Right lobe of liver (tissue), 6 donors: ENCODE data around the gene MRPS31. TPM values are rescaled to one million over a fixed set of nuclear protein-coding genes. Genes with fewer than 3 reads are reported as not detected.
A peak's percentile ranks its signal among the peaks of the same experiment; 100 is the strongest.

Source experiments
- ATAC-seq, 4 donors: fragments of 200-7000 bp; cut with Tn5 transposase; one replicate each; pipeline ENCODE4 v1.9.1; 2020; ENCODE audit warnings: mild to moderate bottlenecking in 4 of 4, moderate library complexity in 4 of 4
- DNase-seq, 3 donors: peaks; one replicate each; pipeline ENCODE4 v3.0.0-alpha.2; 2020
- H3K27ac ChIP-seq, 3 donors: fragments of 200-600 bp; one replicate each; pipeline ENCODE4 v1.8.0; 2022
- H3K27me3 ChIP-seq, 2 donors: fragments of 200-600 bp; one replicate each; pipeline ENCODE4 v1.8.0; 2022
- H3K36me3 ChIP-seq, 4 donors: fragments of 200-600 bp; sonication (generic) in 1 of 4; one replicate each; pipeline versions ENCODE4 v1.5.1 to v1.8.0; 2017 to 2022; ENCODE audit warnings: control low read depth in 1 of 4
- H3K4me1 ChIP-seq, 4 donors: fragments of 200-600 bp; sonication (generic) in 1 of 4; one replicate each; pipeline versions ENCODE4 v1.5.1 to v1.8.0; 2017 to 2022; ENCODE audit warnings: control low read depth in 1 of 4
- H3K4me3 ChIP-seq, 3 donors: fragments of 200-600 bp; one replicate each; pipeline ENCODE4 v1.8.0; 2022
- H3K9me3 ChIP-seq, 4 donors: fragments of 200-600 bp; sonication (generic) in 1 of 4; one replicate each; pipeline versions ENCODE4 v1.5.1 to v1.8.0; 2017 to 2022; ENCODE audit warnings: control low read depth in 1 of 4
- POLR2A ChIP-seq: fragments of 450-650 bp; IDR thresholded peaks from one replicate; pipeline ENCODE4 v1.6.1; 2017; ENCODE audit warnings: antibody characterized with exemption, mild to moderate bottlenecking
- WGBS: methylation state at CpG from one replicate; pipeline ENCODE4 v1.1.6; 2018; ENCODE audit warnings: low coverage, low lambda C conversion rate; ENCODE audit not compliant: insufficient coverage; ENCODE audit errors: missing lambda C conversion rate; 5-methylcytosine and 5-hydroxymethylcytosine counted together
- intact Hi-C, 2 donors: fragments of 100-400 bp; cut with DNase I; formaldehyde crosslinking; loops; one replicate each; pipeline versions ENCODE4 v1.11.2 to v1.14.1; 2022
- total RNA-seq, 6 experiments: library from RNA; depleted of rRNA in 2 of 6; stranded (reverse); fragments of >200 nt in 2 of 6; fragmentation: NEBNext Ultra II Directional in 3 of 6; extraction: Animal tissue kit (Norgen Biotek cat#: 25700) in 3 of 6; gene quantifications; one replicate each; pipeline versions ENCODE4 v1.1.0 to v1.2.4, GENCODE V29; 2016 to 2023
- TF ChIP-seq, protein P1 (sequence below), 4 donors: fragments of 200-600 bp in 3 of 4; fragments of 450-650 bp in 1 of 4; IDR thresholded peaks; one replicate each; pipeline versions ENCODE4 v1.5.1 to v1.8.0; 2016 to 2022; ENCODE audit warnings: antibody characterized with exemption in 4 of 4, mild to moderate bottlenecking in 2 of 4
- donor health status: DM: no; HTN: yes; CAD: no.
- donor health status: DM: no; HTN: no; CAD: no.
- donor health status: DM: no; HTN: no; CAD: no.
- donor health status: DM: no; HTN: yes; CAD: no.
- donor health status: DM: no; HTN: yes; CAD: no.

Gene MRPS31
- total RNA-seq, 6 experiments from 2014 or later: 13.6 to 24.3 (median 20.0) TPM

DNA sequence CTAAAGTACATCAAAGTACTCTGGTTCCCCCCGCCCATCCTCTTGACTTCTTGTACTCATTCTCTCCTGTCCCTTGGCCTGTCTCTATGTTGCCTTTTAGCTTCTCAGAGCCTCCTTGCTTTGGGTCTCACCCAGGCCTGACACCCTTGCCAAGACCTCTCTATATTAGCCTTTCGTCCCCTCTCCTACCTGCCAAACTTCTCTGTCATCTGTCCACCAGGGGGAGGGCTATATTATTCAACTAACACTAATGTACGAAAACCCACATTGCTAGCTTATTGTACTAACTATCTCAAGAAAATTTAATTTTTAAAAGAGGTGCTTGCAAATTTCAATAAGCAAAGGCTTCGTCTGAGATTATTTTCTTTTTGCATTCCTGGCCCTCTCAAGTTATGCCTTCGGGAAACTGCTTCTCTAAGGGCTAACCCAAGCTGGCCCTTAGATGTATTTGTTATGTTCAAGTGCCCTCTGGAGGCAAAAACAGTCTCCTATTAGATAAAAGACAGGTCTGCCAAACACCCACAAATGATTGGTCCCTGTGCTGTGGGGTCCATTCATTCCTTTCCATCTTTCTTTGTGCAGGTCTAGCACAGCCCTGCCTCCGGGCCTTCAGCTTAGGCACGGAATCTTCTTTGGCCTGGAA is 6.3 kb upstream of the MRPS31 start:
- DNase-seq: no peak
- H3K4me1 ChIP-seq: peaks cover 0 to 28% (median 0%) of the 10 kb centered on the region in 4 donors

DNA sequence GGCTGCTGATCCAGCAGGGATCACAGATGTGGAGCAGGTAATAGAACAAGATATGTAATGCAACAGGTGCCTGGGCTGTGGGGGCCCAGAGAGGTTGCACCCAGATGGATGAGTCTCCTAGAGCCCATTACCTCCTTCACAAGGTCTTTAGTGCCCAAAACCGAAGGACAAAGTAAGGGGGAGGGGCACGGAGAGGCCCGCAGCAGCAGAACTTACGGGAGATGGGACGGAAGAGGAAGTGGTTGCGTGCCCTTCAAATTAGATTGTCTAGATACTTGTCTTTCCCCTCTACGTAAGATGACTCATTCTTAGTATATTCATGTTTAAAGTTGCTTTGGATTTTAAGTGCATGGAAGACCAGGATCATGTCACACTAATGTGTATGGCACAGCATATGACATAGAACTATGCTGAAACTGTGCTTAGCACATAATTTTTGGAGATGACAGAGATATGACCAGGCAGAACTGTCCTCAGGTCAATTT is 5.7 kb upstream of the MRPS31 start:
- H3K36me3 ChIP-seq: no peaks in the 10 kb centered on the region
- no peaks in the 10 kb centered on the region for H3K27me3 ChIP-seq
- H3K4me3 ChIP-seq: no peak overlapping the region
- peaks cover 0 to 33% (median 2%) of the 10 kb centered on the region in 4 donors for H3K4me1 ChIP-seq
- DNase-seq (no peak), ATAC-seq (no peak)
- peak overlapping the region in 2 of 3 donors; percentile 43 to 52 for H3K27ac ChIP-seq
- TF ChIP-seq POLR2A: no peak
- TF ChIP-seq, protein P1, sequence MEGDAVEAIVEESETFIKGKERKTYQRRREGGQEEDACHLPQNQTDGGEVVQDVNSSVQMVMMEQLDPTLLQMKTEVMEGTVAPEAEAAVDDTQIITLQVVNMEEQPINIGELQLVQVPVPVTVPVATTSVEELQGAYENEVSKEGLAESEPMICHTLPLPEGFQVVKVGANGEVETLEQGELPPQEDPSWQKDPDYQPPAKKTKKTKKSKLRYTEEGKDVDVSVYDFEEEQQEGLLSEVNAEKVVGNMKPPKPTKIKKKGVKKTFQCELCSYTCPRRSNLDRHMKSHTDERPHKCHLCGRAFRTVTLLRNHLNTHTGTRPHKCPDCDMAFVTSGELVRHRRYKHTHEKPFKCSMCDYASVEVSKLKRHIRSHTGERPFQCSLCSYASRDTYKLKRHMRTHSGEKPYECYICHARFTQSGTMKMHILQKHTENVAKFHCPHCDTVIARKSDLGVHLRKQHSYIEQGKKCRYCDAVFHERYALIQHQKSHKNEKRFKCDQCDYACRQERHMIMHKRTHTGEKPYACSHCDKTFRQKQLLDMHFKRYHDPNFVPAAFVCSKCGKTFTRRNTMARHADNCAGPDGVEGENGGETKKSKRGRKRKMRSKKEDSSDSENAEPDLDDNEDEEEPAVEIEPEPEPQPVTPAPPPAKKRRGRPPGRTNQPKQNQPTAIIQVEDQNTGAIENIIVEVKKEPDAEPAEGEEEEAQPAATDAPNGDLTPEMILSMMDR (IDR thresholded peaks at IDR 0.05): no peak
- intact Hi-C loops: no loop called here
- no peaks in the 10 kb centered on the region for H3K9me3 ChIP-seq
- 53% methylated on average over 7 of the region's 7 CpGs for WGBS

More for the DNA sequence above, 6.3 kb upstream of the MRPS31 start:
- intact Hi-C loops: no loop called here
- peak; percentile 66 to 81 (median 74) for ATAC-seq
- Histone ChIP-seq H3K9me3 (no peaks in the 10 kb centered on the region), H3K27me3 (no peaks in the 10 kb centered on the region), H3K27ac (peak overlapping the region in 2 of 3 donors; percentile 43 to 52), H3K4me3 (peak overlapping the region in 2 of 3 donors; percentile 26 to 31), H3K36me3 (no peaks in the 10 kb centered on the region)
- TF ChIP-seq, protein P1 (IDR thresholded peaks at IDR 0.05): peak; percentile 61 to 77 (median 68)
- TF ChIP-seq POLR2A: no peak
- WGBS: 5% methylated on average over 7 of the region's 7 CpGs

DNA sequence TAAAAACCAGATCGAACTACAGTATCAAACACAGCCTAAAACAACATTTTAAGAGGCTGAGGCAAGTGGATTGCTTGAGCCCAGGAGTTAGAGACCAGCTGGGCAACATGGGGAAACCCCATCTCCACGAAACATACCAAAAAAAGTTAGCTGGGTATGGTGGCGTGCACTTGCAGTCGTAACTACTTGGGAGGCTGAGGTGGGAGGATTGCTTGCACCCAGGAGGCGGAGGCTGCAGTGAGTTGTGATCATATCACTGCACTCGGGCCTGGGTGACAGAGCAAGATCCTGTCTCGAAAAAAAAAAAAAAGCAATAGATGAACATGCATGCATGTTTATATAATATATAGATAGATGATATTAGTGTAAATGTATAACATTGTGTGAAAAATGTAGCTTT is 5.2 kb upstream of the MRPS31 start:
- DNase-seq (no peak), ATAC-seq (no peak)
- Histone ChIP-seq H3K27ac (peak overlapping the region in 1 of 3 donors; percentile 43), H3K27me3 (no peaks in the 10 kb centered on the region), H3K4me1 (peaks cover 0 to 33% (median 2%) of the 10 kb centered on the region in 4 donors), H3K36me3 (no peaks in the 10 kb centered on the region), H3K4me3 (no peak overlapping the region), H3K9me3 (no peaks in the 10 kb centered on the region)
- intact Hi-C loops: no loop called here
- TF ChIP-seq, protein P1 (IDR thresholded peaks at IDR 0.05): no peak
- no peak for TF ChIP-seq POLR2A
- WGBS: 81% methylated on average over 3 of the region's 7 CpGs

DNA sequence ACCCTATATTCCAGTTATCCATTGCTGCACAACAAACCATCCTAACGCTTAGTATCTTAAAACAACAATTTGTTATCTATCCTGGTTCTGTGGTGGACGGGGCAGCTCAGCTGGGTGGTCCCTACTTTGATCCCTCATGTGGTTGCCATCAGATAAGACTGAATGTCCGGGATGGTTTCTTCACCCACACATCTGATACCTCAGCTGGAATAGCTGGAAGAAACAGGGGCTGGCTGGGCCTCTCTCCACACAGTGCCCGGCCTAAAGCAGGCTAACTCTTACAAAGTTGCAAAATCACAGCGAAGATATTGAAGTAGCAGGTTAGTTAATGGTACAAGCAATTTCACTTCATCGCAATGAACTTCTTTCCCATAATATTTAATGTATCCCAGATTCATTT is 3.7 kb upstream of the MRPS31 start:
- Histone ChIP-seq H3K4me1 (peaks cover 0 to 38% (median 6%) of the 10 kb centered on the region in 4 donors), H3K27me3 (no peaks in the 10 kb centered on the region), H3K27ac (peak overlapping the region in 1 of 3 donors; percentile 99), H3K4me3 (no peak overlapping the region), H3K9me3 (no peaks in the 10 kb centered on the region), H3K36me3 (no peaks in the 10 kb centered on the region)
- DNase-seq (no peak), ATAC-seq (no peak)
- intact Hi-C loops: no loop called here
- TF ChIP-seq, protein P1 (IDR thresholded peaks at IDR 0.05): no peak
- no peak for TF ChIP-seq POLR2A
- WGBS: 60% methylated on average over 6 of the region's 6 CpGs
